Measurements from ENCODE around the gene THBS4. TPM values are rescaled to one million over a fixed set of nuclear protein-coding genes. Genes with fewer than 3 reads are reported as not detected.

Gene THBS4
- total and polyA plus RNA-seq, 4 experiments from 2014 or later, result 0.29 to 0.56 (median 0.47) TPM; not detected in 1

DNA sequence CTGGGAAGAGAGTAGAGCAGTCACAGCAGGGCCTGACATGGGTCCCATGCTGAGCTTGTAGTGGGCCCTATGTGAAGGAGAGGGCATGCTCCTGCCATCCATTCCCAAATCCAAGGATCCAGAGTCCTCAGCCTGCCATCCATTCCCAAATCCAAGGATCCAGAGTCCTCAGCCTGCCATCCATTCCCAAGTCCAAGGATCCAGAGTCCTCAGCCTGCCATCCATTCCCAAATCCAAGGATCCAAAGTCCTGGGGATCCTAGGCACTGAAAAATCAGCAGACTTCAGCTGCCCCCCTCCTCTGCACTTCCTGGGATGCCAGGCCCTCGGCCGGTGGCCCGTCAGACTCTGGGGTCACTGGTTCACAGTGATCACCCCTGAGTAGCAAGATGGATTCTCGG lies 33.6 kb downstream of the THBS4 start:
- no peaks in the 10 kb centered on the region for H3K9me3 Mint-ChIP-seq
- H3K4me3 Mint-ChIP-seq, result no peak overlapping the region
- Histone ChIP-seq H3K27me3 (ENCODE audit: insufficient read depth, low read length) (no peaks in the 10 kb centered on the region), H3K9me3 (ENCODE audit: control insufficient read depth in 1 of 2, low read length in 2 of 2) (no peaks in the 10 kb centered on the region), H3K4me1 (ENCODE audit: insufficient read depth, low read length) (no peaks in the 10 kb centered on the region), H3K36me3 (ENCODE audit: insufficient read depth, low read length) (no peaks in the 10 kb centered on the region), H3K27ac (ENCODE audit: low read depth, low read length) (no peak overlapping the region), H3K4me3 (ENCODE audit: low read length in 2 of 2) (no peak overlapping the region)
- CTCF ChIA-PET (ENCODE audit: partially characterized antibody), result no interaction called here
- POLR2A ChIA-PET (ENCODE audit: partially characterized antibody), result no interaction called here
- intact Hi-C loops (cut with micrococcal nuclease), result no loop called here
- H3K27me3 Mint-ChIP-seq, result no peaks in the 10 kb centered on the region
- no peaks in the 10 kb centered on the region for H3K4me1 Mint-ChIP-seq
- H3K36me3 Mint-ChIP-seq, result peaks cover 51% of the 10 kb centered on the region in 2 donors
- no peak for DNase-seq
- peak overlapping the region in 3 of 7 donors; percentile 8 to 70 (median 63) for H3K27ac Mint-ChIP-seq

DNA sequence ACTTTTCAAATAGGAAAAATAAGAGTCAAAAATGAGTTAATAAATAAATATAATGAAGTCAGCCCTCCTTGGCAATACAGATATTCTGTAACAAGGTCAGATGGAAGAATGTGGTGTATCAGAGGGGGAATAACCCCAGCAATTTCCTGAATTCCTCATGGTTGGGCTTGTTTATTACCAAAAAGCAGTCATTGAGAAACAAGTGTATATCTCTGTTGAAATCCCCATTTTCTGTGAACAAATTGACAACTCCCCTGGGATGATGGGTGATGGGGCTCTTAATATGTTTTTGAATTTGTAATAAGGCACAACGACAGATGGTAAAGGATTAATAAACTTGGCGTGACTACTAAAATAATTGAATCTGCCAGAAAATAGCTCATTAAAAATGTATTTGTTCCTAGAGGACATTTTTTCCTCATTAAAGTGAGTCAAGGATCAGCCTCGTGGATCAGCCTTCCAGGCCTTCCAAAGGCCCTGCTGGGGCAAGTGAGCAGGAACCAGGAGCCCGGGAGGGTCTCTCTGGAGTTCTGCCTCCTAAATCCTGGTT lies 34.2 kb downstream of the THBS4 start:
- ChIA-PET CTCF (ENCODE audit: partially characterized antibody) (interaction anchor here (1.4 kb wide), 1 partner anchor 13 kb away, joined by 6 read pairs; no protein-coding TSS in a partner anchor), POLR2A (ENCODE audit: partially characterized antibody) (no interaction called here)
- Mint-ChIP-seq H3K27me3 (no peaks in the 10 kb centered on the region), H3K9me3 (no peaks in the 10 kb centered on the region), H3K4me3 (no peak overlapping the region), H3K27ac (no peak overlapping the region), H3K4me1 (no peaks in the 10 kb centered on the region), H3K36me3 (peaks cover 46 to 50% of the 10 kb centered on the region in 2 donors)
- H3K36me3 ChIP-seq (ENCODE audit: insufficient read depth, low read length), result no peaks in the 10 kb centered on the region
- H3K4me3 ChIP-seq (ENCODE audit: low read length in 2 of 2), result no peak overlapping the region
- no peaks in the 10 kb centered on the region for H3K4me1 ChIP-seq (ENCODE audit: insufficient read depth, low read length)
- intact Hi-C loops (cut with micrococcal nuclease), result no loop called here
- no peaks in the 10 kb centered on the region for H3K9me3 ChIP-seq (ENCODE audit: control insufficient read depth in 1 of 2, low read length in 2 of 2)
- no peaks in the 10 kb centered on the region for H3K27me3 ChIP-seq (ENCODE audit: insufficient read depth, low read length)
- H3K27ac ChIP-seq (ENCODE audit: low read depth, low read length), result no peak overlapping the region
- DNase-seq, result no peak

DNA sequence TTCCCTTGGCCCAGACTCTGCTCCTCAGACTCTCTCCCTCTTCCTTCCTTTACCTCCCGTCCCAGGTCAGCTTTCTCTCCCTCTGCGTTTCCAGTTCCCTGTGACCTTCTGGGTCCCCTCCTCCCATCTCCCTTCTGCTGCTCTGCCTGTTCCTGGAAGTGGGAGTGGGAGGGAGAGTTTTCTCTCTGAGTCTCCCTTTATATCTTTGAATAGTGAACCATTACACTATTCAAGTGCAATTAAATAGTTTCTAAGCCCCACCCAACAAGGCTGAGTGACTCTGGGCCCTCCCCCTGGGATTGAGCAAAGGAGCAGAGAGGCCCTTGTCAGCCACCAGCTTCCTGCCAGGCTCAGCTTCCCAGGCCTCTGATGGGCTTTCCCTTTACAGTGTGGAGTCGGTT lies 34.8 kb downstream of the THBS4 start:
- Mint-ChIP-seq H3K9me3 (no peaks in the 10 kb centered on the region), H3K27me3 (no peaks in the 10 kb centered on the region), H3K27ac (peak overlapping the region in 2 of 7 donors; percentile 4 to 66), H3K4me1 (no peaks in the 10 kb centered on the region), H3K36me3 (peaks cover 43 to 44% of the 10 kb centered on the region in 2 donors), H3K4me3 (no peak overlapping the region)
- H3K4me3 ChIP-seq (ENCODE audit: low read length in 2 of 2), result no peak overlapping the region
- no peaks in the 10 kb centered on the region for H3K9me3 ChIP-seq (ENCODE audit: control insufficient read depth in 1 of 2, low read length in 2 of 2)
- CTCF ChIA-PET (ENCODE audit: partially characterized antibody), result interaction anchor here (1.4 kb wide), 1 partner anchor 13 kb away, joined by 6 read pairs; no protein-coding TSS in a partner anchor
- H3K4me1 ChIP-seq (ENCODE audit: insufficient read depth, low read length), result no peaks in the 10 kb centered on the region
- H3K27me3 ChIP-seq (ENCODE audit: insufficient read depth, low read length), result no peaks in the 10 kb centered on the region
- H3K27ac ChIP-seq (ENCODE audit: low read depth, low read length), result no peak overlapping the region
- no peaks in the 10 kb centered on the region for H3K36me3 ChIP-seq (ENCODE audit: insufficient read depth, low read length)
- intact Hi-C loops (cut with micrococcal nuclease), result no loop called here
- no peak for DNase-seq
- POLR2A ChIA-PET (ENCODE audit: partially characterized antibody), result no interaction called here

DNA sequence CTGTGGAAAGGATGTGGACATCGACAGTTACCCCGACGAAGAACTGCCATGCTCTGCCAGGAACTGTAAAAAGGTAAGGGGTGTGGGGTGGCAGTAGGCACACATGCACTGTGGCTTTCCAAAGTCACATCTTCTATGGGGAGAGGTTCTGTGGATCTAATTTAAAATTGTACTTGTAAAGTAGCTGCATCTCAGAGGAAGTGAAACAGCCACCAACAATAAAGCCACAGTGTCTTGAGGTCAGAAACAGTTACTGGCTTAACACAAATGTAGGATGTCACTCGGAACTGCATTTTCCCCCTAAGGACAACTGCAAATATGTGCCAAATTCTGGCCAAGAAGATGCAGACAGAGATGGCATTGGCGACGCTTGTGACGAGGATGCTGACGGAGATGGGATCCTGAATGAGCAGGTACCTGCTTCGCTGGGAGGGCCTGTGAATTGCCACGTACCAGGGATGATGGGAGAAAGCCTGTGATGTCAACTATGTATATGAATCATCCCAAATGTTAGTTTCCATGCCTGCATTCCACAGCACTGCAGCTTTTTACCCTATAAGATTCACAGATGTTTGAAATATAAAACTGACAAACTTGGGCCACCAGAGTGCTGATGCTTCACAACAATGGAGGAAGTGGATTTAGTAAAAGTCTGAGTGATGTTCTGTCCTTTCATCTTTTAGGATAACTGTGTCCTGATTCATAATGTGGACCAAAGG lies 35.3 kb downstream of the THBS4 start:
- no peak overlapping the region for H3K27ac ChIP-seq (ENCODE audit: low read depth, low read length)
- Mint-ChIP-seq H3K27ac (peak overlapping the region in 1 of 7 donors; percentile 23), H3K9me3 (no peaks in the 10 kb centered on the region), H3K4me1 (no peaks in the 10 kb centered on the region), H3K27me3 (no peaks in the 10 kb centered on the region), H3K36me3 (peaks cover 41 to 43% of the 10 kb centered on the region in 2 donors), H3K4me3 (no peak overlapping the region)
- intact Hi-C loops (cut with micrococcal nuclease), result no loop called here
- H3K9me3 ChIP-seq (ENCODE audit: control insufficient read depth in 1 of 2, low read length in 2 of 2), result no peaks in the 10 kb centered on the region
- POLR2A ChIA-PET (ENCODE audit: partially characterized antibody), result no interaction called here
- DNase-seq, result no peak
- CTCF ChIA-PET (ENCODE audit: partially characterized antibody), result interaction anchor here (1.4 kb wide), 1 partner anchor 12 kb away, joined by 6 read pairs; no protein-coding TSS in a partner anchor
- H3K36me3 ChIP-seq (ENCODE audit: insufficient read depth, low read length), result no peaks in the 10 kb centered on the region
- H3K4me3 ChIP-seq (ENCODE audit: low read length in 2 of 2), result no peak overlapping the region
- H3K27me3 ChIP-seq (ENCODE audit: insufficient read depth, low read length), result no peaks in the 10 kb centered on the region
- no peaks in the 10 kb centered on the region for H3K4me1 ChIP-seq (ENCODE audit: insufficient read depth, low read length)

DNA sequence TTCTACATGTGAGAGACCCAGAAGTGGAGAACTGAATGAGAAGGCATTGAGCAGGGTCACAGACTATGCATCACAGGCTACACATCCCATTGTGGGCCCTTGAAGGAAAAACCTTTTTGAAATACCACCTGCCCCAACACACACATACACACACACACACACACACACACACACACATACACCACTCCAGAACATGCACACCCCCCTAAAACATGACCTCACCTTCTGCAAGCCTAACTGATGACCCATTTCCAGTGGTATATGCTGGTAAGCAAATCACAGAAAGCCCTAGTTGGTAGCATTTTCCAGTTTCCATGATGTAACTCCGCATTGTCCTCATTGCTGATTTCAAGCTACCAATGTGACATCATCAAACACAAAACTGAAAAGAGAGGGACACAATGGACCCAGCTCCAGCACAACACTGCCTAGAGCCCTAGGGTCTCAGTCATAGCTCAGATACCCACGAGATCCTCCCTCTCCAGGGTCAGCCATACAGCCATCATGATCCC lies 36.4 kb downstream of the THBS4 start:
- Histone ChIP-seq H3K27me3 (ENCODE audit: insufficient read depth, low read length) (no peaks in the 10 kb centered on the region), H3K4me3 (ENCODE audit: low read length in 2 of 2) (no peak overlapping the region), H3K9me3 (ENCODE audit: control insufficient read depth in 1 of 2, low read length in 2 of 2) (no peaks in the 10 kb centered on the region), H3K27ac (ENCODE audit: low read depth, low read length) (no peak overlapping the region), H3K36me3 (ENCODE audit: insufficient read depth, low read length) (no peaks in the 10 kb centered on the region), H3K4me1 (ENCODE audit: insufficient read depth, low read length) (no peaks in the 10 kb centered on the region)
- Mint-ChIP-seq H3K27me3 (no peaks in the 10 kb centered on the region), H3K9me3 (no peaks in the 10 kb centered on the region), H3K4me1 (no peaks in the 10 kb centered on the region), H3K27ac (peak overlapping the region in 1 of 7 donors; percentile 71), H3K36me3 (peaks cover 39 to 43% of the 10 kb centered on the region in 2 donors), H3K4me3 (no peak overlapping the region)
- intact Hi-C loops (cut with micrococcal nuclease), result no loop called here
- DNase-seq, result no peak
- ChIA-PET CTCF (ENCODE audit: partially characterized antibody) (interaction anchor here (0.9 to 3.3 kb wide), 2 partner anchors 12 to 203 kb away, joined by 4 to 29 read pairs; no protein-coding TSS in a partner anchor), POLR2A (ENCODE audit: partially characterized antibody) (no interaction called here)

DNA sequence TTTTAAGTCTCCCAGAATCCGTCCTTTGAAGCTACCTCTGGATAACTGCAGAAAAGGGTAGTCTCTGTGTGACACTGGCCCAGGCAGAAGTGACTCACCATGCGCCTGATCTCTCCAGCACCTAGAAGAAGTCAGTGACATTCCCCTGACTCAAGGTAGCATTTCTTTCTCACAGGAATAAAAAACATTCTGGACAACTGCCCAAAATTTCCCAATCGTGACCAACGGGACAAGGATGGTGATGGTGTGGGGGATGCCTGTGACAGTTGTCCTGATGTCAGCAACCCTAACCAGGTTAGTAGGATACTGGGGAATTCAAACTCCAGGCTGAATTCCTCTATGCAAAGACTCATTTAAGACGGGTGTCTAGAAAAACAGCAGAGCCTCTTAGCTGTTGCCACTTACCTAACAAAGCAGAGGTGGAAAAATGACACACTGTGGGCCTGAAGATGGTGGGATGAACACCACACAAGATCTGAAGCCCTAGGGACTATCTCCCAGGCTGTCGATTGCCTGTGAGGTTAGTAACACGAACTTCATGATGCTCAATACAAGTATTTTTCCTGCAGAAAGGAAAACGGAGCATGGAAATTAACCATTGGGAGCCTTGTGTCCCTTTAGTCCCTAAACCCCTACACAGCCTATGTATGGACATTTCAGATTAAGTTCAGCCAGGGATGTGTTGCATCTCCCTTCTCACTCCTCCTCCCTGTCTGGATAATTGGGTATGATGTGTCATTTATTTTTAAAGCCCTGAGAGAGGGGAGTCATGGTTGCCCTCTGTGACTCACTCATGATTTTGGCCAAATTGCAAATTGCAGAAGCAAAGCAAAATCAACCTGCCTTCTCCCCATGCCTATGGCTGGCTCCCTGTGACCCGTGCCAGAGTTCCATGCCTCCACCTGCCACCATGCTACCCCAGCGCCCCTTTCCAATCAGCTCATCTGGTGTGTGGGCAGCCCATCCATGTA lies 37.2 kb downstream of the THBS4 start:
- no peak for DNase-seq
- Histone ChIP-seq H3K27me3 (ENCODE audit: insufficient read depth, low read length) (no peaks in the 10 kb centered on the region), H3K36me3 (ENCODE audit: insufficient read depth, low read length) (no peaks in the 10 kb centered on the region), H3K9me3 (ENCODE audit: control insufficient read depth in 1 of 2, low read length in 2 of 2) (no peaks in the 10 kb centered on the region), H3K4me1 (ENCODE audit: insufficient read depth, low read length) (no peaks in the 10 kb centered on the region), H3K27ac (ENCODE audit: low read depth, low read length) (no peak overlapping the region), H3K4me3 (ENCODE audit: low read length in 2 of 2) (no peak overlapping the region)
- Mint-ChIP-seq H3K27me3 (no peaks in the 10 kb centered on the region), H3K4me3 (no peak overlapping the region), H3K27ac (no peak overlapping the region), H3K4me1 (no peaks in the 10 kb centered on the region), H3K9me3 (no peaks in the 10 kb centered on the region), H3K36me3 (peaks cover 37 to 43% of the 10 kb centered on the region in 2 donors)
- intact Hi-C loops (cut with micrococcal nuclease), result no loop called here
- ChIA-PET POLR2A (ENCODE audit: partially characterized antibody) (no interaction called here), CTCF (ENCODE audit: partially characterized antibody) (interaction anchor here (0.9 to 3.3 kb wide), 3 partner anchors 11 to 202 kb away, joined by 3 to 29 read pairs (median 4); no protein-coding TSS in a partner anchor)
